H1 (cell line): ENCODE results near the gene C22orf39. TPM values are rescaled to one million over a fixed set of nuclear protein-coding genes. Genes with fewer than 3 reads are reported as not detected.

Source experiments
- CTCF ChIA-PET: fragments of 300-600 bp; sonication (Branson Sonifier 250); formaldehyde crosslinking; loops from one replicate; lab custom pipeline; 2021; ENCODE audit not compliant: partially characterized antibody; lab: Charles Lee
- POLR2A ChIA-PET: fragments of 300-600 bp; sonication (Branson Sonifier 250); formaldehyde crosslinking; loops from one replicate; lab custom pipeline; 2021; ENCODE audit warnings: inconsistent platforms; ENCODE audit not compliant: partially characterized antibody; lab: Charles Lee
- DNase-seq, 2 experiments: peaks; one replicate each; pipeline versions ENCODE4 v3.0.0 to v3.0.0-alpha.2; 2010 to 2022; ENCODE audit warnings: low spot score in 2 of 2, low read depth in 1 of 2, mixed read lengths in 1 of 2
- FAIRE-seq: peaks from 2 replicates; lab custom pipeline; 2011; peaks lifted over from hg19 to GRCh38; lab: Jason Lieb, UNC
- H2AFZ ChIP-seq: 2 replicates; pipeline ENCODE4 v1.8.1; 2012; ENCODE audit warnings: low read length, inconsistent platforms
- H2AK5ac ChIP-seq: 2 replicates; pipeline ENCODE4 v1.6.1; 2013; ENCODE audit warnings: low read depth, low read length
- H2BK120ac ChIP-seq: replicated peaks from 2 replicates; pipeline ENCODE3; 2013; ENCODE audit warnings: low read depth, low read length, inconsistent platforms
- H2BK12ac ChIP-seq: 2 replicates; pipeline ENCODE4 v1.6.1; 2013; ENCODE audit warnings: low read depth, low read length
- H2BK15ac ChIP-seq: 2 replicates; pipeline ENCODE4 v1.6.1; 2013; ENCODE audit warnings: low read length
- H2BK20ac ChIP-seq: 2 replicates; pipeline ENCODE4 v1.6.1; 2013; ENCODE audit warnings: low read length
- H2BK5ac ChIP-seq: 2 replicates; pipeline ENCODE4 v1.6.1; 2013; ENCODE audit warnings: low read depth, low read length
- H3K14ac ChIP-seq: 2 replicates; pipeline ENCODE4 v1.6.1; 2013; ENCODE audit warnings: inconsistent platforms; ENCODE audit not compliant: insufficient read length
- H3K18ac ChIP-seq: 2 replicates; pipeline ENCODE4 v1.6.1; 2013; ENCODE audit warnings: low read length; ENCODE audit errors: extremely low read depth
- H3K23ac ChIP-seq: 2 replicates; pipeline ENCODE4 v1.6.1; 2013; ENCODE audit warnings: inconsistent platforms; ENCODE audit not compliant: insufficient read length
- H3K23me2 ChIP-seq: 2 replicates; pipeline ENCODE4 v1.6.1; 2013; ENCODE audit warnings: low read depth, low read length
- H3K27ac ChIP-seq: 2 replicates; pipeline ENCODE4 v1.6.1; 2011; ENCODE audit warnings: low read depth, low read length, inconsistent platforms
- H3K27me3 ChIP-seq, 4 experiments: replicated peaks in 1 of 4; 1 replicate in 1 of 4; 2 replicates in 3 of 4; pipeline versions ENCODE4 v1.6.1 to v1.8.1; 2011 to 2013; ENCODE audit warnings: low read length in 3 of 4, mild to moderate bottlenecking in 3 of 4, inconsistent platforms in 2 of 4, mixed read lengths in 2 of 4, moderate library complexity in 1 of 4; ENCODE audit not compliant: control insufficient read depth in 3 of 4, insufficient read depth in 3 of 4; ENCODE audit errors: extremely low read depth in 1 of 4
- H3K36me3 ChIP-seq, 4 experiments: 2 replicates each; pipeline versions ENCODE4 v1.6.1 to v1.8.1; 2011 to 2013; ENCODE audit warnings: mild to moderate bottlenecking in 4 of 4, low read length in 3 of 4, moderate library complexity in 2 of 4, control low read depth in 1 of 4, inconsistent platforms in 1 of 4; ENCODE audit not compliant: insufficient read depth in 4 of 4, control insufficient read depth in 2 of 4
- H3K4ac ChIP-seq: replicated peaks from 2 replicates; pipeline ENCODE3; 2013; ENCODE audit warnings: low read length, low read depth, mixed read lengths, inconsistent platforms; ENCODE audit not compliant: insufficient read length
- H3K4me1 ChIP-seq, 4 experiments: replicated peaks in 1 of 4; 1 replicate in 1 of 4; 2 replicates in 3 of 4; pipeline versions ENCODE4 v1.6.1 to v1.8.1; 2011 to 2013; ENCODE audit warnings: low read length in 3 of 4, inconsistent platforms in 2 of 4, mixed read lengths in 1 of 4; ENCODE audit not compliant: insufficient read depth in 4 of 4, control insufficient read depth in 3 of 4
- H3K4me2 ChIP-seq, 2 experiments: 2 replicates each; pipeline versions ENCODE4 v1.6.1 to v1.8.1; 2011 to 2013; ENCODE audit warnings: low read depth in 2 of 2, low read length in 2 of 2, control low read depth in 1 of 2, inconsistent platforms in 1 of 2, mild to moderate bottlenecking in 1 of 2; ENCODE audit not compliant: insufficient read depth in 1 of 2
- H3K4me3 ChIP-seq, 4 experiments: fragments of 200-600, 300-600 bp in 1 of 4; sonication (generic), shearing (Covaris generic), sonication (Bioruptor Twin) in 1 of 4; 2 replicates each; pipeline versions ENCODE4 v1.5.1 to v1.8.1; 2011 to 2016; ENCODE audit warnings: low read length in 4 of 4, low read depth in 3 of 4, control low read depth in 2 of 4, inconsistent platforms in 2 of 4, mild to moderate bottlenecking in 2 of 4, mixed read lengths in 1 of 4, moderate library complexity in 1 of 4; ENCODE audit not compliant: insufficient read depth in 2 of 4; ENCODE audit errors: extremely low read depth in 1 of 4
- H3K56ac ChIP-seq: replicated peaks from 2 replicates; pipeline ENCODE3; 2013; ENCODE audit warnings: low read depth, mild to moderate bottlenecking, mixed read lengths, low read length, inconsistent platforms; ENCODE audit not compliant: insufficient read length
- H3K79me1 ChIP-seq: 2 replicates; pipeline ENCODE4 v1.6.1; 2013; ENCODE audit warnings: low read depth, low read length, control low read depth
- H3K79me2 ChIP-seq, 2 experiments: 2 replicates each; pipeline versions ENCODE4 v1.6.1 to v1.8.1; 2012 to 2013; ENCODE audit warnings: low read length in 2 of 2, mild to moderate bottlenecking in 2 of 2, inconsistent platforms in 1 of 2; ENCODE audit not compliant: insufficient read depth in 2 of 2, control insufficient read depth in 1 of 2
- H3K9ac ChIP-seq, 4 experiments: replicated peaks in 1 of 4; 1 replicate in 1 of 4; 2 replicates in 3 of 4; pipeline versions ENCODE4 v1.6.1 to v1.8.1; 2011 to 2013; ENCODE audit warnings: low read depth in 3 of 4, low read length in 3 of 4, control low read depth in 2 of 4, mild to moderate bottlenecking in 2 of 4, moderate library complexity in 2 of 4, inconsistent platforms in 1 of 4; ENCODE audit errors: extremely low read depth in 1 of 4
- H3K9me3 ChIP-seq, 2 experiments: 2 replicates each; pipeline versions ENCODE4 v1.6.1 to v1.8.1; 2012 to 2013; ENCODE audit warnings: mild to moderate bottlenecking in 2 of 2, moderate library complexity in 2 of 2, control low read depth in 1 of 2, inconsistent platforms in 1 of 2, low read depth in 1 of 2, low read length in 1 of 2, mixed read lengths in 1 of 2; ENCODE audit not compliant: insufficient read depth in 2 of 2
- H4K20me1 ChIP-seq, 2 experiments: replicated peaks in 1 of 2; 2 replicates each; pipeline versions ENCODE3 to v1.8.1; 2011 to 2013; ENCODE audit warnings: inconsistent platforms in 2 of 2, low read length in 2 of 2, mild to moderate bottlenecking in 1 of 2; ENCODE audit not compliant: insufficient read depth in 2 of 2, control insufficient read depth in 1 of 2
- H4K5ac ChIP-seq: 2 replicates; pipeline ENCODE4 v1.6.1; 2013; ENCODE audit warnings: low read length, low read depth, mixed read lengths, inconsistent platforms; ENCODE audit not compliant: insufficient read length
- H4K8ac ChIP-seq: 2 replicates; pipeline ENCODE4 v1.8.0; 2013; ENCODE audit warnings: mild to moderate bottlenecking, moderate library complexity, low read length, inconsistent platforms; ENCODE audit not compliant: insufficient read depth; ENCODE audit errors: extremely low read depth
- H4K91ac ChIP-seq: replicated peaks from 2 replicates; pipeline ENCODE3; 2013; ENCODE audit warnings: low read length, mixed read lengths, inconsistent platforms; ENCODE audit not compliant: insufficient read length
- BRCA1 ChIP-seq: IDR thresholded peaks from 2 replicates; pipeline ENCODE4 v1.6.1; 2012; ENCODE audit warnings: low read depth, low read length, improper control_type of control experiment
- HDAC2 ChIP-seq, 2 experiments: fragments of 300-600 bp in 1 of 2; sonication (generic) in 1 of 2; IDR thresholded peaks; 2 replicates each; pipeline ENCODE4 v1.6.1; 2011 to 2012; ENCODE audit warnings: low read depth in 2 of 2, low read length in 2 of 2, mild to moderate bottlenecking in 2 of 2, moderate library complexity in 2 of 2, borderline replicate concordance in 1 of 2, inconsistent platforms in 1 of 2
- SP2 ChIP-seq: IDR thresholded peaks from 2 replicates; pipeline ENCODE4 v1.6.1; 2012; ENCODE audit warnings: mild to moderate bottlenecking, low read length, inconsistent platforms
- TBP ChIP-seq: IDR thresholded peaks from 2 replicates; pipeline ENCODE4 v1.6.1; 2011; ENCODE audit warnings: low read depth, low read length, improper control_type of control experiment
- WGBS, 2 experiments: shearing (Covaris generic) in 1 of 2; methylation state at CpG; one replicate each; pipeline versions ENCODE4 v1.1.6 to v1.1.7; 2013 to 2015; ENCODE audit warnings: low lambda C conversion rate in 2 of 2, mixed read lengths in 2 of 2, inconsistent platforms in 1 of 2, low coverage in 1 of 2, missing lambda C conversion rate in 1 of 2; ENCODE audit not compliant: insufficient replicate concordance in 2 of 2, insufficient coverage in 1 of 2, insufficient read length in 1 of 2; ENCODE audit errors: extremely low coverage in 1 of 2, missing lambda C conversion rate in 1 of 2; 5-methylcytosine and 5-hydroxymethylcytosine counted together
- polyA plus RNA-seq, 7 experiments: library from polyadenylated mRNA; depleted of rRNA in 3 of 7; stranded (reverse) in 5 of 7; unstranded in 2 of 7; fragments of >200 nt in 5 of 7; fragments of 200-250 nt in 2 of 7; gene quantifications; 1 replicate in 5 of 7; 2 replicates in 1 of 7; 4 replicates in 1 of 7; pipeline versions ENCODE4 v1.2.1 to v1.2.3, GENCODE V29; 2011 to 2013; ENCODE audit warnings: missing spikeins in 2 of 7, mixed read lengths in 2 of 7
- total RNA-seq: library from RNA; stranded (reverse); fragmentation: NEBNext Ultra II Directional; extraction: Animal tissue kit (Norgen Biotek cat#: 25700); gene quantifications from 2 replicates; pipeline ENCODE4 v1.2.1, GENCODE V29; 2021

Gene C22orf39
- total and polyA plus RNA-seq, 2 of the 8 experiments (the other 6 are each of a cell fraction or from before 2014, with no cell fraction given): 22.7 to 27.7 TPM

GRCh38 chr22:19424186-19424500 is 23.4 kb downstream of the C22orf39 start:
- ChIA-PET POLR2A (interaction anchor here (0.8 to 2.6 kb wide), 4 partner anchors 12 to 33 kb away, joined by 3 to 14 read pairs (median 4); no protein-coding TSS in a partner anchor), CTCF (no interaction called here)
- Histone ChIP-seq H2BK20ac (no peak overlapping the region), H3K56ac (no peak overlapping the region), H4K5ac (no peak overlapping the region), H3K9ac (no peak overlapping the region), H3K79me1 (peaks cover 34% of the 10 kb centered on the region), H3K79me2 (peaks cover 51 to 98% of the 10 kb centered on the region in 2 experiments), H3K9me3 (no peaks in the 10 kb centered on the region), H3K14ac (no peak overlapping the region), H3K27ac (no peak overlapping the region), H3K27me3 (no peaks in the 10 kb centered on the region), H2AK5ac (no peak overlapping the region), H3K4me2 (no peak overlapping the region; a peak in 1 of 4 replicates), H4K20me1 (peaks cover 28 to 44% of the 10 kb centered on the region in 2 experiments), H2BK120ac (no peak overlapping the region), H3K4ac (no peak overlapping the region), H3K4me3 (no peak overlapping the region), H4K8ac (no peak overlapping the region), H3K18ac (no peak overlapping the region), H3K4me1 (peaks cover 0 to 20% (median 7%) of the 10 kb centered on the region in 4 experiments; a peak in 6 of 7 replicates), H3K23me2 (no peaks in the 10 kb centered on the region; the same call in 1 of the 2 replicates), H3K23ac (no peak overlapping the region), H2BK5ac (no peak overlapping the region), H2AFZ (no peak overlapping the region), H4K91ac (no peak overlapping the region), H2BK15ac (no peak overlapping the region), H2BK12ac (no peak overlapping the region), H3K36me3 (no peaks in the 10 kb centered on the region; a peak in 2 of 8 replicates)
- TF ChIP-seq TBP (no peak), BRCA1 (no peak), SP2 (no peak), HDAC2 (IDR thresholded peaks at IDR 0.05; ENCODE audit: borderline replicate concordance in 1 of 2, low read depth in 2 of 2, low read length in 2 of 2) (no peak)
- no peak for FAIRE-seq
- 90% methylated on average over 3 of the region's 3 CpGs; no CpG with 5 or more reads in 1 of the 2 experiments for WGBS, 2 experiments
- DNase-seq: no peak
